ENCODE results near the gene TXNRD2.

Gene TXNRD2

DNA sequence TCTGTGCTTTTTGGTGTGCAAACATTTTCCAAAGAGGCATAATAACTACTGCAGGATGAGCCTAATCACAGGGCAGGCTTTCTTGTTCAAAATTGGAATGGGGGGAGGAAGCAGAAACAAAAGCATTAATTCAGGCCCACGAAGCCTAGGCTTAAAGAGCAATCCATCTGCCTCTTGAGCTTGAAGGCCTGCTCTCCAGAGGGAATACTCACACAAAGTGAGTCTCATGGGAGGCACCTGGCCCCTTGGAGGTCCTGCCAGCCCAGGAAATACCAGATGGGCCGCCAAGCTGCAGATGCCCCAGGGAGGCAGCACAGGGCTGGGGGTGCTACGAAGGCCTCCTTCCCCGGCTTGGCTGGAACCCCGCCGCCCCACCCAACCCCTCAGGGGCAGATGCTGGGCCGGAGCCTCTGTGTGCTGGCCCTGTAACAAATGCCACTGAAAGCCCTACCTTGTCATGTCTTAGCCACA is 39.3 kb downstream of the TXNRD2 start:
- DNase-seq, result no peak

DNA sequence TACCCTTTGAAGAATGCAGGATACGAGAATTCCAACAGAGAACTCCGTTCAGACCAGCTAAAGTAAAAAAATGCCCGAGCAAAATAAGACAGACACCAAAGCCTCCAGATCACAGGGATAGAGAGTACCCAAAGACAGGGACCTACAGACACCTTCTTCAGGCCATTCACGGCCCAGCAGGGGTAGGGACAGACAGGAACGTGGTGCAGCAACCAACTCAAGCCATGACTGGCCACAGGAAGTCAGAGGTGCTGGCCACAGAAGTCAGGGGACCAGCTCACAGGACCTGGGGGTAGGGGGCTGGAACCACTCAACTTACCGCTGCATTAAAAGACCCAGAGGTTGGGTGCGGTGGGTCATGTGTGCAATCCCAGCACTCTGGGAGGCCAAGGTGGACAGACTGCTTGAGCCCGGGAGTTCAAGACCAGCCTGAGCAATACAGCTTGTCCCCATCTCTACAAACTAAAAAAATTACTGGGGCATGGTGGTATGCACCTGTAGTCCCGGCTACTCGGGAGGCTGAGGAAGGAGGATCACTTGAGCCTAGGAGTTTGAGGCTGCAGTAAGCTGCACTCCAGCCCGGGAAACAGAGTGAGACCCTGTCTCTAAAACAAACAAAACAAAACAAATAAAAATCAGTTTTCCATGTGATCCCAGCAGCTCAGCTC is 39.9 kb downstream of the TXNRD2 start:
- DNase-seq, result no peak

DNA sequence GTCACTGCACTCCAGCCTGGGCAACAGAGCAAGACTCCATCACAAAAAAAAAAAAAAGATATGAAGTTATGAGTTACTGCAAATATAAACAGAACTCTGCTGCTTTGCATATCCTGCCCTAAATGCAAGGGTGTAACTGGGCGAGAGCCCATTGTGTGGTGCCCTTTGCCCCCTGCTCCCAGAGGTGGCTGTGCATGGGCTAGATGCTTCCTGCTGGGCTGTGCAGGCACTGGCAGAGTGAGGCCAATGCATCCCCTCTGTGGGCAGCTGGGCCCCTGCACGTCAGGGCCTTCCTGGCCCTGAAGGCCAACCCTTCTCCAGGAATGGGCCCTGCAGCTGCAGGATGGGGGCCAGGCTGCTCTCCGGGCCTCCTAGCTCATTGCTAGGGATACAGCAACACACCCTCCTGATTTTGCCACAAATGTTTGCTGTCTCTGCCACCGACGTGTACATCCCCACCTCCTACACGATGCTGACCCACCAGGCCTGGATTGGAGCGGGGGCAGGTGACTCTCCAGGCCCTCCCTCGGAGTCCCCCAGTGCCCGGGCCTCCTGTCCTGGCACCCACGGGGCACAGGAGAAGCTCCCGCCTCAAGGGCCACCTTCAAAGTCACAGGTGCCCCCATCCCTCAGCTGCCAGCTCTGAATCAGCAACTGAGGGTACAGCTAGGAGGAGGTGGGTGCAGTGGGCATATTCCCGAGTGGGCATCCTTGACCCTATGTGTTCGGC is 40.7 kb downstream of the TXNRD2 start:
- no peak for DNase-seq

DNA sequence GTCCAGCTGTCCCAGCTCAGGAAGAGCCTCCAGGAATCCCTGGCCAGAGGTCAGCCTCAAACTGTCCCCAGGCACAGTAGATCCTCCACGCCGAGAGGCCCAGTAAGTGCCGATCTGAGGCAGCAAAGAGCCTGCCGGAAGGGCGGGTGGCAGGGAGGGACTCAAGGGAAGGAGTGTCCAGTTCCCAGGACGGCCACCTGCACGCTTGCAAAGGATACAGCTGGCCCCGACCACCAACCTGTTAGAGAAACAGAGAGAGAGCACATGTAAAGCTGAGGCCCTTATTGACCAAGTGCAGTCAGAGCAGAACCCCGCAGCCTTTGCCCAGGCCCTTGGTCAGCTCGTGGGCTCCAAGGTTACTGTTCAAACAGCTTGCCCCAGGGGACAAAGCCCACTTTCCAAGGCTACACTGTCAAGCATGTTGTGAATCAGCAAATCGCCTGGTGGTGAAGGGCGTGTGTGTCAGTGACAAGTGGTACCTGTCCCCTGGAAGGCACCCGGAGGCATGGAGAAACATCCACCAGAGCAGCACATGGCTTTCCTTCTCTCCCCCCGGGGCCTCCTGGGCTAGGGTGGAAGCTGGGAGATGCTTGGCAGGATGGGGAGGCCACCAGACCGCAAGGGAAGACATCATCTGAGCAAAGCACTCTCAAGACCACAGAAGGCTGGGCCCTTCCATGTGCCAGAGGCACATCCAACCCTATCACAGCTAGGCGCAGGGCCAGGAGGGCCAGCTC is 42.6 kb downstream of the TXNRD2 start:
- DNase-seq, result no peak

- no peak for DNase-seq
Observed at GRCh38 chr22:19898145-19898544, 43.5 kb downstream of the TXNRD2 start.

GRCh38 chr22:19897726-19898125 is 43.9 kb downstream of the TXNRD2 start:
- DNase-seq, result no peak

GRCh38 chr22:19896665-19897355 is 44.8 kb downstream of the TXNRD2 start:
- peak; percentile 33 for DNase-seq

- DNase-seq, result no peak
Observed at GRCh38 chr22:19895160-19895849, 46.3 kb downstream of the TXNRD2 start.

DNA sequence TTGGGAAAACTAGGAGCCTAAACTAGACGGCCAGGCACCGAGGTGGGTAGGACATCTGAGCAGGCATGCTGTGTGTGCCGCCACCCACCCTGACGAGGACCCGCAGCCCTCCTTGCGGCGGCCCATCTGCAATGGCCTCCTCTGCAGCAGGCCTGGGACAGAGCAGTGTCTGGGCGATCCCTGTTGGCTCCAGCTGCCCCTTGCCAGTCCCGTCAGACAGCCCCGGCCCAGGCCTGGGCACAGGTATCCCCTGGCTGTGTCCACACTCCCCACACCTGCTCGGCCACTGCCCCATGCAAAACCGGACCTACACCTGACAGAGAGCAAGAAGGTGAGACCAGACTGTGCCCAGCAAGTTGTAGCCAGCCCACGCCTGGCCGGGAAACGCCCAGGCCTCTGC is 48.3 kb downstream of the TXNRD2 start:
- DNase-seq, result no peak

GRCh38 chr22:19892925-19893324 is 48.7 kb downstream of the TXNRD2 start:
- DNase-seq, result no peak

GRCh38 chr22:19892257-19892879 is 49.2 kb downstream of the TXNRD2 start:
- peak; percentile 74 for DNase-seq

DNA sequence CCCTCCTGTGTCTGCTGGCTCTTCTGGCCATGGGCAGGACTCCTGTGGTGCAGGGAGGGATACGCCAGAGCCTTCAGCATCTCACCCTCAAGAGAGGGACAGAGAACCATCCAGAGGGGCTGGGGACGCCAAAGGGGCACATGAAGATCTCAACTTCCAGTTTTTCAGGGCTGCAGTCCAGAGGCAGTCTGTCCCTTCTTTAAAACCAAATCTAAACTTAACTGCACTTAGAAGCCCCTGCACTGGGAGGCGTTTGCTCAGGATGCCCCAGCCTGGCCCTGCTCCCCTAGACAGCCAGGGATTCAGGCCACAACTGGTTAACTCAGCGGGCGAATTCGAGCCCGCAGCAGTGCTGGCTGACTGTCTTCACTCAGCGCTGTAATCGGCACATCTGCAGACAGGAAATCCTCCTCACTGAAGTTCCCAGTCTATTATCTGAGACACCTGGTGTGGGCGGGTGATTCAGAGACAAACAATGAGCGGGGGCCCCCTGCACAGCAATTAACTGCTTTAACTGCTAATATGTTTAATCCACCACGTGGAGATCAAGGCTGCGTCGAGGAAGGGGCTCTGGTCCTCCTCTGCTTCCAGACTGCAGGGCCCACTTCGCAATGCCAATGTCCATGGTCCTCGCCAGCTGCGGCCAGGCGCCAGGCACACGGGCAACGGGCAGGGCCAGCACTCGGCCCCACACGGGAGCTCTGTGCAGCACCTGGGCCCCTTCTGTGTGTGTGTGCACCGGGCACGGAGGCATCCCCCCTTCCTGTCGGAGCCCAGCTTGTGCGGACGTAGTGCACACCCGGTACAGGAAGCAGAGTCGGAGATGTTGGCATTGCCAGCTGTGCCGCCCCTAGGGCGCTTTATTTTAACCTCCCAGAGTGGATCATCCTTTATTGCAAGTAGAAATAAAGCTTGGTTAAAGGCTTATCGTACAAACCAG is 50.0 kb downstream of the TXNRD2 start:
- DNase-seq, result peak; percentile 86

DNA sequence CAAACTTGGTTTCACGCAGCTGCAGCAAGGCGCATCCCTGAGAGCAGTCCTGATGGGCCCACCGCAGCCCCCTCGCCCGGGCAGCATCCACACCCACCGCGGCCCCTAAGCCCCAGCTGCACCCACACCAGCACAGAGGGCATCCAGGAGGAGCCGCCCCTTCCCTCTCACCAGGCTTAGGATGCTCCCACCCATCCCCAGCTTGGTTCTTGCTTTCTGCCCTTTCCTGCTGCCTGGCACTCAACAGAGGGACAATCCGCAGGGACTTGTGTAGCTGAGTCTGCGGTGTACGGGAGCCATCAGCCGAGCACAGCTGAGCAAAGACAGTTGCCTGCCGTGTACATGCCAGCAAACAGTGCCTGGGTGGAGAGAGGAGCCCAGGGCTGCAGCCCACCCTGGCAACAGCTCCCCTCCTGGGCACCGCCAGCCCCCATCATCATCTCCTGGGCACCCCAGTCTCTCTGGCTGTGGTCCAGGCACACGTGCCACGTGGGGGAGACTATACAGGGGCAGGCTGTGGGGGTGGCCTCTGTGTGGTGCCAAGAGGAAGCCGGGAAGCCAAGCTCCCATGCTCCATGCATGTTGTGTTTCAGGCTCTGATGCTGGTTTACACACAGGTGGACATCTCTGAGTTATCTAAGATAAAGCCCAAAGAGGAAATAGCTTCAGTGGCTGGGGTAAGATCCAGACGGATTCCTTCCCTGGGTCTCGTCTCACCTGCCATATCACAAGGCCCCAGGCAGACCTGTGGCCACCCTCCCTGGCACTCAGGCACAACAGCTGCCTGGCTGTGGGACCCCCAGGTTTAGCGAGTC is 50.9 kb downstream of the TXNRD2 start:
- no peak for DNase-seq

GRCh38 chr22:19889951-19890350 is 51.7 kb downstream of the TXNRD2 start:
- DNase-seq, result peak; percentile 59

DNA sequence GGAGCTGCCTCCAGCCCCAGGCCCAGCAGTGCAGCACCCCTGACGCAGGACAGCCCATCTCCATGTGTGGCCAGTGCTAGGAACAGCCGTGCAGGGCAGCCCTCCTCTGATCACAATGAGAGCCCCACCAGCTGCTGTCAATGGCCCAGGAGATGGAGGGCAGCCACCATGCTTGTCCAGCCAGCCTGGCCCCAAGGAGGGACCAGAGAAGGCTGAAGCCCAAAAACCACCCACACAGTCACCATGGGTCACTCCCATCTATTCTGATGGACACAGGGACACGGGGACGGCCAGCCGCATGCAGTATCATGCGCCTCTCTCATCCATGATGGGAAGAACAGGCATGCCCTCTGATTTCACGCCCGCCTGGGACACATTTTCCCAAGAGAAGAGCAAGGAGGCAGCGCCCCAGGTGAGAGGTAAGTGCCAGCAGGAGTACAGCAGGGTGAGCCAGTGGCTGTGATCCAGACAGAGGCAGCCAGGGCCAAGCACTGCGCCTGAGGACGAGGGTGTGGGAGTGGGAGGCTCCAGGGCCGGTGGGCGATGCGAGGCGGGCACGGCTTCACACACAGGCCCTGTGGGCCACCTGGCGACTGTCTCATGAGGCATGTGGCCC is 53.4 kb downstream of the TXNRD2 start:
- DNase-seq, result no peak

GRCh38 chr22:19887256-19887985 is 54.2 kb downstream of the TXNRD2 start:
- no peak for DNase-seq

DNA sequence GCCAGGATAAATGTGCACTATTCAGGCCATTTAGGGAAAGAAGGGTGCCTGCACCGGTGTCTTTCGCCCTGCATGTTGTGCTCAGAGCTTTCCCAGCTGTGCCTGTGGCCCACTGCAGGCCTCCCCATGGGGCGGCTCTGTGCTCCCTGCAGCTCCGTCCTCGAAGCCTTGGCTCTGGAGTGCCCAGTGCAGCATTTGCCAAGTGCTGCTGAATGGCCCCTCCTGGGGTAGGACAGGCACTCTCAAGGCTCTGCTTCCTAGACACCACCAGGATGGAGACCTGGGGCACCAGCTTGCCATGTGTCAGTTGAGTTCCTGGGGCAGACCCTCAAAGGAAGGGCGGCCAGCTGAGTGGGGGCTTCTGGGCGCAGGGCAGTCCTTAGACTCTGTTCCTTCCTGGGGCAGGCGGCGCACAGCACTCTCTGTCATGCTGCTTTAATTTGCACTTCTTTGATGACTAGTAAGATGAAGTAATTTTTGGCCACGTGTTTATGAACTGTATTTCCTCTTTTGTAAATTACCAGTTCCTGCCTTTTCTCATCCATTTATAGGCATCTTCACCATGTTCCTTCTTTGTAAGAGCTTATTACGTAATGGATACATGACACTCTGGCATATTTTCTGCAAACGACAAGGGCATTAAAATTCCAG is 54.9 kb downstream of the TXNRD2 start:
- DNase-seq, result peak; percentile 28
